GM19240 (cell line): ENCODE measurements around the gene KREMEN1.
"Not testable (repeated sequence)": the region's sequence is repeated elsewhere in the genome, so short reads cannot be mapped to it uniquely, and the experiment has no call there.

Experiments
- DNase-seq: peaks from one replicate; pipeline ENCODE4 v3.0.0; 2011; ENCODE audit warnings: low spot score; ENCODE audit not compliant: insufficient read length

Gene KREMEN1

GRCh38 chr22:29105468-29105867 lies 32.6 kb downstream of the KREMEN1 start:
- DNase-seq, result no peak

GRCh38 chr22:29106839-29107238 lies 34.0 kb downstream of the KREMEN1 start:
- DNase-seq, result no peak

GRCh38 chr22:29108137-29108536 lies 35.3 kb downstream of the KREMEN1 start:
- DNase-seq, result no peak

GRCh38 chr22:29109822-29110221 lies 37.0 kb downstream of the KREMEN1 start:
- DNase-seq, result no peak

DNA sequence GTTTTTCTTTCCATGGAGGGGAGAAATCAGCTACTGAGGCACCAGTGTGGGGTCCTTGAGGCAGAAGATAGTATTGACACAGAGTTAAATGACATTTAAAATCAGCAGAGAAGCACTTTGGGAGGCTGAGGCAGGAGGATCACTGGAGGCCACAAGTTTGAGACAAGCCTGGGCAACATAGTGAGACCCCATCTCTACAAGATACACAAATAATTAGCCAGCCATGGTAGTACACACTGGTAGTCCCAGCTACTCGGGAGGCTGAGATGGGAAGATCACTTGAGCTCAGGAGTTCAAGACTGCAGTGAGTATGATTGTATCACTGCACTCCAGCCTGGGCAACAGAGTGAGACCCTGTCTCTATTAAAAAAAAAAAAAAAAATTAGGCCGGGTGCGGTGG lies 38.1 kb downstream of the KREMEN1 start:
- DNase-seq, result no peak

DNA sequence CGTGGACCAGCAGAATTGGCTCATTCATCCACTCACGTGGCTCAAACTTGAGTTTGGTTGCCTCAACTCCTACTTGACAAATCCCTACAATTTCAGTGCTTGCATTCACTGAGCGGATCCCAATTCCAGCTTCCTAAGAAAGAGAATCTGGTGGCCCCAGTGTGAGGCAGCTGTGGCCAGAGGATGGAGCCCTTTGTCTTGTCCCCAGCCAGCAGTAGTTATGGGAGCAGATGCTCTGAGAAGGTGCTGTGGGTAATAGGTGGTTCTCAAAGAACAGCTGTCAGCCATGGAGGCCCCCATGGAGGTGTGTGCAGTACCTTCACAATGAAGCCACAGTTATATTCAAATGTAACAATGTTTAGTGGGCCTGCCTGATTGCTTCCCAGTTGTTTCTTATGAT lies 39.3 kb downstream of the KREMEN1 start:
- no peak for DNase-seq

DNA sequence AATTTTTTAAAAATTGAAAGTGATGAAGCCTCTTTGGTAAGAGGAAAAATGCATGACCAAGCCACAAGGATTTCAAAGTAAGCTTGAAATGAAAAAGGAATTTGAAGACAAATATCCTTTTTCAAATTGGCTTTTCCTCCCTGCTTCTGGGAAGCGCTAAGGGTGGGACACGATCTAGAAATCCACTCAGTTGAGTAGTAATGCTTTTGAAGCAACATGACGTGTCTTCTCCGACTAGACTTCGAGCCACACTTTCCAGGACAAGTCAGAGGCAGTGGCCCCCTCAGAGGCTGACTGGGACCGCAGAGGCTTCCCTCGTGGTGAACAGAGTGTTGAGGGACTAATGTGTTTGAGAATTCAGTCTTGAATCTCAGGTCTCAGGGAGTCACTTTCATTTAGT lies 39.8 kb downstream of the KREMEN1 start:
- DNase-seq, result no peak

DNA sequence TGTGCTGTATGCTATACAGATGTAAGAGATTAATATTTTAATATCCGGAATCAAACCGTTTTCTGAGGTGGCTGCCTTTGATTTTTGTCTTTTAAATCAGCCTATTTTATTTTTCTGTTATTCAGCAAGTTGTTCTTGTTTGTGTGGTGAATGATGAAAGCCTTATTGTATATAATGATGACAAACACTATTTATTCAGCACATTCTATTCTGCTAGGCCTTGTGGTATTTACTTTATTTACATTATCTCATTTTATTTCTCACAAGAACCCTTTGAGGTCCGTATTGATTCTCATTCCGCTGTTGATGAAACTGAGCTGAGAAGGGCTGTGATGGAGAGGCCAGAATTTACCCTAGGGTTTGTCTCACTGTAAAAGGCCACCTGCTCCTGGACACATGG lies 40.5 kb downstream of the KREMEN1 start:
- DNase-seq, result no peak

GRCh38 chr22:29114392-29114791 lies 41.6 kb downstream of the KREMEN1 start:
- no peak for DNase-seq

DNA sequence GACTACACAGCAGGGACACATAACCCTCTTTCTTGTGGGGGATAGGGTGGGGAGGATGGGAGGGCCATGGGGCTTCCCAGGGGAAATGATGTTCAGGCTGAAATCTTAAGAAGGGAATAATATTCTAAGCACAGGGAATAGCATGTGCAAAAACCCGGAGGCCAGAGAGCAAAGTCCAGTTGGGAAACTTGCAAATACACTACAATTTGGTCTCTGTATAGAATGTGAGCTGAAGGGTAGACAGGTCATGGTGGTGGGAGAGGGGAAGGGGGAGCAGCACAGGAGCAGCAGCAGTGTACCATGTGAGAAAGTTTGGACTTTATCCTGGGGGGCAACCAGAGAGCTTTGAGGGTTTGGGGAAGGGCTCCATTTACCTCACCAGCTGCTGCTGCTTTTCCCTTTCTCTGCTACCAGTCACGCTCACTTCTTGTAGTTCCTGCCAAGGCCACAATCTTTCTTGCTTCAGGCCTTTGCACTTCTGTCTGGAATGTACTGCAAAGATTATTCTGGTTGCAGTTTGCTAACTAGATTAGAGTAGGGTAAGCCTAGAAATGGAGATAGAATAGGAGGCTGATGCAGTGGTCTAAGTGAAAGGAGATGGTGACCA lies 43.0 kb downstream of the KREMEN1 start:
- no peak for DNase-seq

DNA sequence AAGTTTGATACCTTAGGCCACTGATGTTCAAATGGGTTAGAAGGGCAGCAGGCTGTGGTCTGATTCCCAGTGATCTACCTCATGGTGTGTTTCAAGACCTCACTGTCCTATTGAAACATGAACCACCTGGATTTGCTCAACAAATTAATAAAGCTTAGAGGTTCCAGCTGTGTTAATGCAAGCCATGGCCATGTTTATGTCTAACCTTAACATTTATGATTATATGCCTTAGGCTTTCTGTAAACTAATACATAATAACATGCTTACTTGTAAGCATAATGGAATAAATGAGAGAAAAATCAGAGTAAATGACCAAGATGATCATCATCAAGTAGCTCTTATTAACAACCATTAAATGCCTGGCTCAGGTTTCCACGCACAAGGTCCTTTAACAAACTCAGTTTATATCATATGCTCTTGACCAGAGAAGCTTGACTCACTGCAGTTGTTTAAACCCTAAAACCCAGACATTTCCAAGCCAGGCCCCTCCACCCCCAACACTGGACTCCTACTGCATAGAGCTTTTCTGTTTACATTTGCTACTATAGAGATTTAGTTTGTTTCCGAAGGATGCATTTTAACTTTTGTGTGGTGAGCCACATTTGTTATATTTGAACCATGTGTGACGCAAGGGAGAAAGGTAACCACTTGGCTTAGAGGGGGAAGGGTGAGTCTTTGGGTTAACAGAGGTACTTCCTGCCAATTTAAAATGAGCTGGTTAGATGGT lies 43.7 kb downstream of the KREMEN1 start:
- no peak for DNase-seq

GRCh38 chr22:29117799-29118477 lies 45.1 kb downstream of the KREMEN1 start:
- DNase-seq, result no peak

DNA sequence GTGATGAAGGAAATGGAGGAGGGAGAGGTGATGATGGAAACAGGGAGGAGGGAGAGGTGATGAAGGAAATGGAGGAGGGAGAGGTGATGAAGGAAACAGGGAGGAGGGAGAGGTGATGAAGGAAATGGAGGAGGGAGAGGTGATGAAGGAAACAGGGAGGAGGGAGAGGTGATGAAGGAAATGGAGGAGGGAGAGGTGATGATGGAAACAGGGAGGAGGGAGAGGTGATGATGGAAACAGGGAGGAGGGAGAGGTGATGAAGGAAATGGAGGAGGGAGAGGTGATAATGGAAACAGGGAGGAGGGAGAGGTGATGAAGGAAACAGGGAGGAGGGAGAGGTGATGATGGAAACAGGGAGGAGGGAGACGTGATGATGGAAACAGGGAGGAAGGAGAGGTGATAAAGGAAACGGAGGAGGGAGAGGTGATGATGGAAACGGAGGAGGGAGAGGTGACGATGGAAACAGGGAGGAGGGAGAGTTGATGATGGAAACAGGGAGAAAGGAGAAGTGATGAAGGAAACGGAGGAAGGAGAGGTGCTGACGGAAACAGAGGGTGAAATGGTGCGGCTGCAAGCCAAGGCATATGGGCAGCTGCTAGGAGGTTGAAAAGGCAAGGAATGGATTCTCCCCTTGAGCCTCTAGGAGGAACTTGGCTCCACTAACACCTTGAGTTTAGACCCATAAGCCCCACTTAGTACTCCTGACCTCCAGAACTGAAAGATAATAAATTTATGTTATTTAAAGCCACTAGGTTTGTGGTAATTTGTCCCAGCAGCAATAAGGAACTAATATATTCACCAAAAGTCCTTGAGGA lies 47.5 kb downstream of the KREMEN1 start:
- DNase-seq, result not testable (repeated sequence)

- no peak for DNase-seq
These were observed 48.3 kb downstream of the KREMEN1 start for GRCh38 chr22:29121124-29121523.

- no peak for DNase-seq
These were observed 49.2 kb downstream of the KREMEN1 start for GRCh38 chr22:29122041-29122440.

- no peak for DNase-seq
These were observed 52.1 kb downstream of the KREMEN1 start for GRCh38 chr22:29124777-29125442.

GRCh38 chr22:29125443-29125778 lies 52.6 kb downstream of the KREMEN1 start:
- DNase-seq, result no peak

DNA sequence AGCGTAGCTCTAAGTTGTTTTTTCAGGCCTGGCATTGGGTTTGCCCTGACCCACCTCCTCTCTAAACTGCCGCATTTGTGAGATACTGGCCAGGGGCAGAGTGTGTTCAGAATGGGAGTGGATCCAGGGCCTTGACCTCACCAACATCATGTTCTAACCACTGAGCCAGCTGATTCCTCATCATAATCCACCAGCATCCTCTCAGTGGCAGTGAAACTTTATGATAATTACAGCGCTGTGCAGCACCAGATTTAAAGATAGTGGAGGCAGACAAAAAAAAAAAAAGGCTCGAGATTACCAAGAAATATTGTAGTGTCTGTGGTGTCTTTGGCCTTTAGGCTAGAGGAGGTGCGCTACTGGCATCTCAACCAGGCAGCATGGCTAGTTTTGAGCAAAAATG lies 53.0 kb downstream of the KREMEN1 start:
- DNase-seq, result no peak

GRCh38 chr22:29126670-29127395 lies 54.0 kb downstream of the KREMEN1 start:
- no peak for DNase-seq

DNA sequence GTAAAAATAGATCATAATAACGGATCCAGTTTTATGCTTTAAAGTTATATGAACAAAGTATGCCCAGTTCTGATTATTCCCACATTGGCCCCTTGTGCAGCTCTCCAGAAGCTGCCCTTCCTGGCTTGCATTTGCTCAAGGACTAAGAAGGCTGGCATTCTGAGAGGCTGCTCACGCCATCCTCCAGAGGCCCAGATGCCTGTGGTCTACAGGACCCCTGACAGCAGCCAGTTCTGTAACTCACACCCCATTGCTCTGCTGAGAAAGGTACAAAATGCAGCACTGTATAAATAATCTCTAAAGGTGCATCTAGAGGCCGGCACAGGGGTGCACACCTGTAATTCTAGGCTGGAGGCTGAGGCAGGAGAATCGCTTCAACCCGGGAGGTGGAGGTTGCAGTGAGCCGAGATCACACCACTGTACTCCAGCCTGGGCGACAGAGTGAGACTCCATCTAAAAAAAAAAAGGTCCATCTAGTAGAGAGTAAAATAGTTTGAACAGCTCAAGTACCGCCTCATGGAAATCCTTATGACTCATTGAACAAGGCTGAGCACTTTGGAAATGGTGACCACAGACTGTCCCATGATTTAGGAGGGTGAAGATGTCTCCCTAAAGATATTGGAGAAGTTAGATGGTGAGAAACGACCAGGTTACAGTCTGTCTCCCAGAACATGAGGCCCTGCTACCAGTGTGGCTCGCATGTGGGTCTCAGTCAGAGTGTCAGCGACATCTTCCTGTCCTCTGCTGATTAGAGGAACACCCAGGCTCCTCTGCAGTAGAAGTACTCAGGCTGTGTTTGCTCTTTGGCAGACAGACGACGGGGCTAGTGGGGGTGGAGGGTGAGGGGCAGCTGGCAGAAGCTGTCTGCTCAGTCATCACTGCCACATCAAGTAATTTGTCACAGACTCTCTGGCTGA lies 56.3 kb downstream of the KREMEN1 start:
- DNase-seq, result no peak
